HG02763 (cell line): ENCODE measurements around the gene PRKAR1B.
"Not testable (repeated sequence)": the region's sequence is repeated elsewhere in the genome, so short reads cannot be mapped to it uniquely, and the experiment has no call there.

ENCODE experiments used
- ATAC-seq: cut with Tn5 transposase; IDR thresholded peaks from one replicate; pipeline ENCODE4 v1.9.1; 2021; ENCODE audit warnings: mild to moderate bottlenecking, moderate library complexity; ENCODE audit not compliant: unreplicated experiment

PRKAR1B gene

GRCh38 chr7:563629-564170 lies 163.4 kb downstream of the PRKAR1B start:
- no peak for ATAC-seq

- no peak for ATAC-seq
These were observed 164.1 kb downstream of the PRKAR1B start for GRCh38 chr7:562789-563628.

GRCh38 chr7:562374-562675 lies 164.8 kb downstream of the PRKAR1B start:
- no peak for ATAC-seq

- ATAC-seq, result no peak
These were observed 165.3 kb downstream of the PRKAR1B start for GRCh38 chr7:561631-562373.

- ATAC-seq, result no peak
These were observed 166.0 kb downstream of the PRKAR1B start for GRCh38 chr7:560966-561630.

- ATAC-seq, result no peak
These were observed 167.7 kb downstream of the PRKAR1B start for GRCh38 chr7:559396-559705.

GRCh38 chr7:557558-557881 lies 169.6 kb downstream of the PRKAR1B start:
- no peak for ATAC-seq

- no peak for ATAC-seq
These were observed 170.1 kb downstream of the PRKAR1B start for GRCh38 chr7:556837-557557.

GRCh38 chr7:556291-556826 lies 170.7 kb downstream of the PRKAR1B start:
- no peak for ATAC-seq

- no peak for ATAC-seq
These were observed 171.4 kb downstream of the PRKAR1B start for GRCh38 chr7:555551-556160.

GRCh38 chr7:553636-554111 lies 173.4 kb downstream of the PRKAR1B start:
- ATAC-seq, result no peak

GRCh38 chr7:552868-553635 lies 174.0 kb downstream of the PRKAR1B start:
- no peak for ATAC-seq

GRCh38 chr7:552151-552867 lies 174.8 kb downstream of the PRKAR1B start:
- ATAC-seq, result not testable (repeated sequence)

GRCh38 chr7:551615-551970 lies 175.5 kb downstream of the PRKAR1B start:
- not testable (repeated sequence) for ATAC-seq

GRCh38 chr7:550881-551614 lies 176.0 kb downstream of the PRKAR1B start:
- ATAC-seq, result no peak

- no peak for ATAC-seq
These were observed 177.0 kb downstream of the PRKAR1B start for GRCh38 chr7:549891-550625.

GRCh38 chr7:549066-549890 lies 177.8 kb downstream of the PRKAR1B start:
- no peak for ATAC-seq
